ENCODE results near the gene HOTAIR. TPM values are rescaled to one million over a fixed set of nuclear protein-coding genes. Genes with fewer than 3 reads are reported as not detected.

HOTAIR gene
- total RNA-seq, 2 experiments from 2014 or later, result not detected

- Mint-ChIP-seq H3K27me3 (peaks cover 82% of the 10 kb centered on the region), H3K36me3 (ENCODE audit: low read depth) (no peaks in the 10 kb centered on the region), H3K4me1 (peaks cover 10% of the 10 kb centered on the region), H3K4me3 (no peak overlapping the region), H3K27ac (no peak overlapping the region), H3K9me3 (ENCODE audit: low read depth) (no peaks in the 10 kb centered on the region)
- ChIA-PET POLR2A (no interaction called here), CTCF (interaction anchor here (0.9 kb wide), 1 partner anchor 69 kb away, joined by 3 read pairs; no protein-coding TSS in a partner anchor)
- ATAC-seq (no peak), DNase-seq (no peak)
- intact Hi-C loops (cut with DNase I, micrococcal nuclease), result loop anchor here (2.0 to 5.0 kb wide), 2 partner anchors 14 to 35 kb away; partner anchors contain the start of genes HOTAIR (in 2 of the 2) and HOXC11 (in 2 of the 2)
Observed at GRCh38 chr12:53937099-53937498, 37.7 kb downstream of the HOTAIR start.

GRCh38 chr12:53935383-53936341 lies 39.1 kb downstream of the HOTAIR start:
- Mint-ChIP-seq H3K4me1 (peaks cover 10% of the 10 kb centered on the region), H3K36me3 (ENCODE audit: low read depth) (no peaks in the 10 kb centered on the region), H3K27me3 (peaks cover 78% of the 10 kb centered on the region), H3K9me3 (ENCODE audit: low read depth) (no peaks in the 10 kb centered on the region), H3K4me3 (no peak overlapping the region), H3K27ac (no peak overlapping the region)
- ChIA-PET POLR2A (no interaction called here), CTCF (interaction anchor here (0.7 to 0.8 kb wide), 2 partner anchors 72 to 99 kb away, joined by 3 to 4 read pairs; no protein-coding TSS in a partner anchor)
- no peak for DNase-seq
- intact Hi-C loops (cut with DNase I, micrococcal nuclease), result loop anchor here (2.0 to 5.0 kb wide), 3 partner anchors 15 to 37 kb away; partner anchors contain the start of genes HOTAIR (in 2 of the 2) and HOXC11 (in 2 of the 2)
- ATAC-seq, result no peak

- ChIA-PET CTCF (no interaction called here), POLR2A (interaction anchor here (0.6 kb wide), 1 partner anchor 202 kb away, joined by 7 read pairs; no protein-coding TSS in a partner anchor)
- Mint-ChIP-seq H3K4me3 (no peak overlapping the region), H3K27me3 (peaks cover 85% of the 10 kb centered on the region), H3K27ac (no peak overlapping the region), H3K9me3 (ENCODE audit: low read depth) (no peaks in the 10 kb centered on the region), H3K36me3 (ENCODE audit: low read depth) (no peaks in the 10 kb centered on the region), H3K4me1 (peaks cover 9% of the 10 kb centered on the region)
- DNase-seq (no peak), ATAC-seq (no peak)
- intact Hi-C loops (cut with DNase I, micrococcal nuclease), result no loop called here
Observed at GRCh38 chr12:53932915-53933314, 41.8 kb downstream of the HOTAIR start.

GRCh38 chr12:53931844-53932581 lies 42.7 kb downstream of the HOTAIR start:
- CTCF ChIA-PET, result interaction anchor here (0.6 to 1.5 kb wide), 4 partner anchors 8 to 269 kb away, joined by 3 to 4 read pairs (median 3); no protein-coding TSS in a partner anchor
- no peaks in the 10 kb centered on the region for H3K9me3 Mint-ChIP-seq (ENCODE audit: low read depth)
- peaks cover 83% of the 10 kb centered on the region for H3K27me3 Mint-ChIP-seq
- POLR2A ChIA-PET, result no interaction called here
- intact Hi-C loops (cut with DNase I, micrococcal nuclease), result no loop called here
- DNase-seq (no peak), ATAC-seq (no peak)
- H3K36me3 Mint-ChIP-seq (ENCODE audit: low read depth), result no peaks in the 10 kb centered on the region
- H3K4me3 Mint-ChIP-seq, result no peak overlapping the region
- no peak overlapping the region for H3K27ac Mint-ChIP-seq
- peaks cover 8% of the 10 kb centered on the region for H3K4me1 Mint-ChIP-seq

- Mint-ChIP-seq H3K9me3 (ENCODE audit: low read depth) (no peaks in the 10 kb centered on the region), H3K27me3 (peaks cover 83% of the 10 kb centered on the region), H3K4me1 (peaks cover 7% of the 10 kb centered on the region), H3K27ac (no peak overlapping the region), H3K36me3 (ENCODE audit: low read depth) (no peaks in the 10 kb centered on the region), H3K4me3 (no peak overlapping the region)
- CTCF ChIA-PET, result interaction anchor here (0.6 kb wide), 1 partner anchor 1129 kb away, joined by 3 read pairs; no protein-coding TSS in a partner anchor
- intact Hi-C loops (cut with DNase I, micrococcal nuclease), result no loop called here
- POLR2A ChIA-PET, result no interaction called here
- no peak for DNase-seq
- ATAC-seq, result no peak
Observed at GRCh38 chr12:53930591-53931255, 44.0 kb downstream of the HOTAIR start.

- DNase-seq, result no peak
- Mint-ChIP-seq H3K4me1 (no peaks in the 10 kb centered on the region), H3K36me3 (ENCODE audit: low read depth) (no peaks in the 10 kb centered on the region), H3K27me3 (peaks cover 83% of the 10 kb centered on the region), H3K4me3 (no peak overlapping the region), H3K9me3 (ENCODE audit: low read depth) (no peaks in the 10 kb centered on the region), H3K27ac (no peak overlapping the region)
- ATAC-seq, result no peak
- ChIA-PET POLR2A (interaction anchor here (0.6 kb wide), 1 partner anchor 262 kb away, joined by 5 read pairs; no protein-coding TSS in a partner anchor), CTCF (interaction anchor here (0.6 to 0.8 kb wide), 2 partner anchors 47 to 240 kb away, joined by 3 read pairs; no protein-coding TSS in a partner anchor)
- intact Hi-C loops (cut with DNase I, micrococcal nuclease), result loop anchor here in 1 of 2 experiments (5.0 kb wide), 1 partner anchor 33 kb away; no protein-coding TSS in a partner anchor
Observed at GRCh38 chr12:53929527-53929926, 45.2 kb downstream of the HOTAIR start.

- intact Hi-C loops (cut with DNase I, micrococcal nuclease), result loop anchor here in 1 of 2 experiments (5.0 kb wide), 1 partner anchor 34 kb away; no protein-coding TSS in a partner anchor
- no peak overlapping the region for H3K4me3 Mint-ChIP-seq
- H3K27ac Mint-ChIP-seq, result no peak overlapping the region
- H3K9me3 Mint-ChIP-seq (ENCODE audit: low read depth), result no peaks in the 10 kb centered on the region
- CTCF ChIA-PET, result interaction anchor here (1.0 kb wide), 1 partner anchor 288 kb away, joined by 3 read pairs; no protein-coding TSS in a partner anchor
- H3K27me3 Mint-ChIP-seq, result peaks cover 77% of the 10 kb centered on the region
- POLR2A ChIA-PET, result interaction anchor here (0.7 kb wide), 1 partner anchor 29 kb away, joined by 3 read pairs; no protein-coding TSS in a partner anchor
- no peak for ATAC-seq
- no peaks in the 10 kb centered on the region for H3K36me3 Mint-ChIP-seq (ENCODE audit: low read depth)
- H3K4me1 Mint-ChIP-seq, result no peaks in the 10 kb centered on the region
- no peak for DNase-seq
Observed at GRCh38 chr12:53928054-53928835, 46.5 kb downstream of the HOTAIR start.

GRCh38 chr12:53927220-53928029 lies 47.3 kb downstream of the HOTAIR start:
- DNase-seq (no peak), ATAC-seq (no peak)
- Mint-ChIP-seq H3K4me1 (no peaks in the 10 kb centered on the region), H3K36me3 (ENCODE audit: low read depth) (no peaks in the 10 kb centered on the region), H3K4me3 (no peak overlapping the region), H3K9me3 (ENCODE audit: low read depth) (no peaks in the 10 kb centered on the region), H3K27me3 (peaks cover 77% of the 10 kb centered on the region), H3K27ac (no peak overlapping the region)
- POLR2A ChIA-PET, result no interaction called here
- intact Hi-C loops (cut with DNase I, micrococcal nuclease), result loop anchor here in 1 of 2 experiments (5.0 kb wide), 1 partner anchor 35 kb away; no protein-coding TSS in a partner anchor
- CTCF ChIA-PET, result interaction anchor here (1.0 kb wide), 1 partner anchor 289 kb away, joined by 3 read pairs; no protein-coding TSS in a partner anchor

- DNase-seq (no peak), ATAC-seq (no peak)
- ChIA-PET POLR2A (no interaction called here), CTCF (interaction anchor here (1.0 kb wide), 1 partner anchor 90 kb away, joined by 3 read pairs; no protein-coding TSS in a partner anchor)
- H3K4me1 Mint-ChIP-seq, result no peaks in the 10 kb centered on the region
- H3K9me3 Mint-ChIP-seq (ENCODE audit: low read depth), result no peaks in the 10 kb centered on the region
- no peaks in the 10 kb centered on the region for H3K36me3 Mint-ChIP-seq (ENCODE audit: low read depth)
- peaks cover 70% of the 10 kb centered on the region for H3K27me3 Mint-ChIP-seq
- H3K27ac Mint-ChIP-seq, result no peak overlapping the region
- intact Hi-C loops (cut with DNase I, micrococcal nuclease), result loop anchor here in 1 of 2 experiments (5.0 kb wide), 1 partner anchor 38 kb away; no protein-coding TSS in a partner anchor
- no peak overlapping the region for H3K4me3 Mint-ChIP-seq
Observed at GRCh38 chr12:53924521-53925405, 50.0 kb downstream of the HOTAIR start.

Data from activated CD4-positive, alpha-beta T cell treated with anti-CD3 and anti-CD28 coated beads for 36 hours (primary cell).